Left kidney (tissue), 2 donors: ENCODE measurements around the gene DPF3. TPM values are rescaled to one million over a fixed set of nuclear protein-coding genes. Genes with fewer than 3 reads are reported as not detected.

Experiments used
- DNase-seq: peaks from one replicate; pipeline ENCODE4 v3.0.0-alpha.2; 2013
- polyA plus RNA-seq: library from polyadenylated mRNA; unstranded; fragments of 120-200 nt; gene quantifications from one replicate; pipeline ENCODE4 v1.2.1, GENCODE V29; 2013; ENCODE audit not compliant: insufficient read length

Gene DPF3
- polyA plus RNA-seq, 1 donor = 5.3 TPM

- DNase-seq = no peak
Observed at GRCh38 chr14:72599579-72600470, 294.1 kb downstream of the DPF3 start.

DNA sequence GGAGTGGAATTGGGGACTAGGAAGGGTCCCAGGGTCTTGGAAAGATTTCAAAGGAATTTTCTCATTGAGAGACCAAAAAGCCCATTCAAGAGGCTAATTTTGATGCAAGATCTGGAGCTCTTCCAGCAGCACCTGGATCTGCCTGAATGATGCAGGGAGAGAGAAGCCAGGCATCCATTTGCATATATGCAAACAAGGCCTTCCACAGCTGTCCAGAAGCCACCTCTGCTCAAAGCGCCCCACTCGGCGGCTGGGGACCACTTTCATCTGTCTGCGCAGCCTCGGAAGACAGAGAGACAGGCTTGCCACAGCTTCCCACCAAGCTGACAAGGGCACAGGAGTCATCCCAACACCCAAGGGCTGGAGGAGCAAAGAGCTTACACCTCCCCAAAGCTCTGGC is 295.6 kb downstream of the DPF3 start:
- DNase-seq = no peak

- DNase-seq = no peak
Observed at GRCh38 chr14:72597252-72598233, 296.4 kb downstream of the DPF3 start.

GRCh38 chr14:72595152-72595862 is 298.6 kb downstream of the DPF3 start:
- no peak for DNase-seq

DNA sequence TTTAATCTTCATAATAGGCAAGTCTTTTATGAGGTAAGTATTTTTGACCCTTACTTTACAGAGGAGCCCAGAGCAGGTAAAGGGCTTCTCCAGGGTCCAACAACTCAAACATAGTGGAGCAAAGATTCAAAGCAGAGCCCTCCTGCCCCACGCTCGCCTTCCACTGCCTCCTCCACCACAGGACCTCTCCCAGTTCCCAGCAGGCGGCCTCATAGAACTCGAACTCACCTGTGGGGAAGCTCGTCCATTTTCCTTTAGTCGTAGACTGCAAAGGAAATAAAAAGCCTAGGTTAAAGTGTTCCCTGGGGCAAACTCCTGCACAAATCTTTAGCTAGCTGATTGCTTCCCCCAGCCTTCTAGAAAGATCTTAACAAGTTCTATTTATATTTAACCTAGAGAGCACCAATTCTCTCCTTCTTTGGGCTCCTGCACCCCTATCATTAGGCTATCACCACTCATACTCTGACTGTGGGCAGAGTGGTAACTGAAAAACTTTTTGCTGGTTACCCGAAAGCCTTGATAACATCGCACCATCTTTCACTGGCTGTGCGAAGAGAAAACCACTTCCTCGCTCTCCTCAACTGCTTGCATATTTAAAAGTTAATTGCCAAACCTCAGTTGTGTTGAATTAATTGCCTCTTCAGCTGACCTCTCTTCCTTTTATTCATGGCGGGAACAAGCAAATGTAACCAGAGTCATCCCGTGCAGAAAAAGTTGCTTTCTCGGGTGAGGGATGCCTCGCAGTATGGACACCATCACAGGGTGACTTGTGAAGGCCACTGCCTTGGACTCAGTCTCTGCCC is 299.6 kb downstream of the DPF3 start:
- no peak for DNase-seq

- no peak for DNase-seq
Observed at GRCh38 chr14:72591391-72591790, 302.5 kb downstream of the DPF3 start.

GRCh38 chr14:72590577-72590976 is 303.3 kb downstream of the DPF3 start:
- DNase-seq = no peak

DNA sequence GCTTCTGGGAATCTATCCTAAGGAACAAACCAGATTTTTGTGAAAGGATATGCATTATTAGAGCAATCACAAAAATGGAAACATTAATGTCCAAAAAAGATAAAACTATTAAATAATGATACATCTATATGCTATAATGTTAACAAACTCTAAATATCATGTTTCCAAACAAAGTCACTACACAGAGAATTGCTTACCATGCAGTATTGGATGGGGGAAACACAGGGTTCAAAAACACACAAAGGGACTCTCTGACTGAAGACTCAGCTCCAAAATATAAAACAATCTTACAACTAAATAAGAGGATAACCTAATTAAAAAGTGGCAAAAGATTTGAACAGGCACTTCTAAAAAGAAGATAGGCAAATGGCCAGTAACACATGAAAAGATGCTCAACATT is 304.2 kb downstream of the DPF3 start:
- DNase-seq = no peak

- DNase-seq = no peak
Observed at GRCh38 chr14:72588521-72588920, 305.4 kb downstream of the DPF3 start.

DNA sequence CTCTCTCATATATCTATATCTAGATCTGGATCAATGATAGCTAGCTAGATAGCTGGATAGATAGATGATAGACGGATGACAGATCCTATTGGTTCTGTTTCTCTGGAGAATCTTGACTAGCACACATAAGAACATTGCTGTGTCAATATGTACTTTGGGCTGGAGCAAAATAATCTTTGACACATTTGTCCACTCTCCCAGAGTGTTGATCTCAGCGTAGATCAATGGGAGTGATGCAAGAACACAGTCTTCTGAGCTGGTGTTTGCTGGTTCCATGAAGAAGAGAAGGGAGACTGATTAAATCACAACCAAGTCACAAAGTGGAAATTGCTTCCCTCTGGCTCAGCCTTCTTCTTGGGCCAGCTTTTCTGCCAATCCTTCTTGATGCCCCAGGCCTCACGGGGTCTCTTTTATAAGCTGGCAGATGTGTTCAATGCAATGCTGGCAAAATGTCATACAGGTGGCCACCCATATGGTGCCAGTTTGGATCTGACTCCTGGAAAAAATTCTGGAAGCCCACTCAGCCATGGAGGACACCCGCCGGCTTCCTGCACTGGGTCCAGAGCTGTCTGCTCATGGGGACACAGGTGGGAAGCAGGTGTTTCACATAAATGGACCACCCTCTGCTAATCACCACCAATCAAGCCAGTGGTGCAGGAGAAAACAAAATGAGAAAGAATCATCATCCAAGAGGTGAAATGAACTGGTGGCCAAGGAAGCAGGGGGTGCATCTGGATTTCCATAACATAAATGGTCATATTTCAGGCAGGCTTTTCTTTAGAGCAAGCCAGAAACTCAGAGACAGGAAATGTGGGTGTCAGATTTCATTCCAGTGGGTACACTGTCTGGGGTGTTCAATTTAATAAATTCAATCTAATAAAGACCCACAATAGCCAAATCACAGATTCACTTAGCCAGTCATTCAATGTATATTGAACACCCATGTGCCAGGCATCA is 310.3 kb downstream of the DPF3 start:
- DNase-seq = no peak

DNA sequence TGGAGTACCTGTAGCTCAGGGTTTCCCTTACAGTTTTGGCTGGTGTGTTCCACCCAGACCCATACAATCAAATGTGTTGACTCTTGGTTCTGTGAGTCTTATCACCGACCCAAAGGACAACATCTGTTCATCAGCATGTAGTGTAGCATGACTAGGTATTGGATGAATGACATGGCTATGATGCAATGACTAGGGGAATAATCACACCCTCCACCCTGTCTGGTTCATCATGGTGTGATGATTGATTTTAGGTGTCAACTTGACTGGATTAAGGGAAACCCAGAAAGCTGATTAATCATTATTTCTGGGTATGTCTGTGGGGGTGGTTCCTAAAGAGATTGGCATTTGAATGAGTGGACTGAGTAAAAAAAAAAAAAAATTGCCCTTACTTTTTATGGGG is 311.3 kb downstream of the DPF3 start:
- DNase-seq = no peak

DNA sequence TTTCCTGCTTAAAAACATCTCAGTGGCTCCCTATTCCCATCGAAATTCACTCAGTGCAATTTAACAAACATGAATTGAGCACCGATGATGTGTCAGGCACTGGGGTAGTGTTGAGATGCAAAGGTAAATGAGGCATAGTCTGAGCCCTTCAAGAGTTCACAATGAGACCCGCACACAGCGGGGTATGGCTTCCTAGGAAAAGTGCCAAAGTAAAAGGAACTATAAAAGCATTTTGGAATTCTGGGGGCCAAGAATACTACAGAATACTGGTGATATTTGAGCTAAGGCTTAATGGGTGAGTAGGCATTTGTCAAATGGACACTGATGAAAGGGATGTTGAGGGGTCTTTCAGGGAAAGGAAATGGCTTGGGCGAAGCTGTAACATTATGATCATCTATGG is 315.4 kb downstream of the DPF3 start:
- DNase-seq = no peak

GRCh38 chr14:72577521-72577920 is 316.4 kb downstream of the DPF3 start:
- DNase-seq = no peak

GRCh38 chr14:72576258-72576657 is 317.6 kb downstream of the DPF3 start:
- no peak for DNase-seq

DNA sequence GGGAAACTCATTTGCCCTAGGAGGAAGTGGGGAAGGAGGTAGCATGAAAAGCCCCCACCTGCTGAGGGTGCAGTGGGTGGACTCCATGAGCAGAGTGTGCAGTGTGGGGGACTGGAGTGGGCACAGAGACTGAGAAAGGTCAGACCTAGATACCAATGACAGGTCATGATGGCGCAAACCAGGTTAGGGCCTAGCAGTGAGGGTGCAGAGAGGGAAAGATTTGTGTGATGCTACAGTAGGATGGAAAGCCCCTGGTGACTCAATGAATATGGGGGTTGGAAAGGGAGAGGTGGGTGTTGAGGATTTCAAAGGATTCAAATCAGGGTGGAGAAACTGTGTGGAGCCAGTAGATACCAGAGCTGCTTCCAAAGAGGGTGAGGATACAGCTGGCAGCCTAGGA is 319.2 kb downstream of the DPF3 start:
- no peak for DNase-seq

GRCh38 chr14:72573725-72574417 is 320.0 kb downstream of the DPF3 start:
- DNase-seq = no peak
